HG03280 (cell line): ENCODE data around the gene B9D1.

ENCODE experiments used
- ATAC-seq: cut with Tn5 transposase; IDR thresholded peaks from one replicate; pipeline ENCODE4 v1.9.1; 2021; ENCODE audit warnings: mild to moderate bottlenecking, moderate library complexity; ENCODE audit not compliant: unreplicated experiment

The B9D1 gene

GRCh38 chr17:19388791-19389785, 26.6 kb upstream of the B9D1 start:
- no peak for ATAC-seq

GRCh38 chr17:19387921-19388521, 25.5 kb upstream of the B9D1 start:
- no peak for ATAC-seq

- no peak for ATAC-seq
Measured at GRCh38 chr17:19386974-19387920, 24.7 kb upstream of the B9D1 start, which contains the start of gene MFAP4. TSS of gene MFAP4 (minus strand) at chr17:19387190. CDS start at chr17:19387155, 35 bp downstream.

- no peak for ATAC-seq
Measured at GRCh38 chr17:19386051-19386929, 23.8 kb upstream of the B9D1 start.

- no peak for ATAC-seq
Measured at GRCh38 chr17:19385521-19385983, 23.0 kb upstream of the B9D1 start.

GRCh38 chr17:19384723-19385391, 22.3 kb upstream of the B9D1 start:
- ATAC-seq = no peak

GRCh38 chr17:19383681-19384470, 21.4 kb upstream of the B9D1 start:
- ATAC-seq = no peak

- ATAC-seq = no peak
Measured at GRCh38 chr17:19382531-19383444, 20.3 kb upstream of the B9D1 start.

GRCh38 chr17:19381741-19382444, 19.4 kb upstream of the B9D1 start:
- no peak for ATAC-seq

- no peak for ATAC-seq
Measured at GRCh38 chr17:19381361-19381740, 18.8 kb upstream of the B9D1 start.

- ATAC-seq = no peak
Measured at GRCh38 chr17:19380481-19381301, 18.2 kb upstream of the B9D1 start.

GRCh38 chr17:19379361-19380065, 17.0 kb upstream of the B9D1 start:
- ATAC-seq = no peak

- no peak for ATAC-seq
Measured at GRCh38 chr17:19378416-19379360, 16.2 kb upstream of the B9D1 start, which contains the start of gene MAPK7. TSS of gene MAPK7 (plus strand) at chr17:19378498. CDS start at chr17:19378901, 403 bp downstream.
